Keratinocyte (primary cell): ENCODE data around the gene CD28. TPM values are rescaled to one million over a fixed set of nuclear protein-coding genes. Genes with fewer than 3 reads are reported as not detected.

ENCODE experiments used
- DNase-seq: peaks from one replicate; pipeline ENCODE4 v3.0.0-alpha.2; 2011; ENCODE audit warnings: low read depth, missing footprints, low spot score
- FAIRE-seq: peaks from 2 replicates; lab custom pipeline; 2011; peaks lifted over from hg19 to GRCh38; lab: Jason Lieb, UNC
- H2AFZ ChIP-seq: 2 replicates; pipeline ENCODE4 v1.6.0; 2012; ENCODE audit warnings: low read length, control low read depth, inconsistent platforms; ENCODE audit not compliant: control insufficient read depth
- H3K27ac ChIP-seq: 2 replicates; pipeline ENCODE4 v1.5.1; 2011; ENCODE audit warnings: low read length; ENCODE audit not compliant: control insufficient read depth, insufficient read depth
- H3K27me3 ChIP-seq: 3 replicates; pipeline ENCODE4 v1.6.0; 2011; ENCODE audit warnings: low read length; ENCODE audit not compliant: control insufficient read depth, insufficient read depth; ENCODE audit errors: extremely low read depth
- H3K36me3 ChIP-seq, 2 experiments: 2 replicates in 1 of 2; 3 replicates in 1 of 2; pipeline ENCODE4 v1.5.1; 2011; ENCODE audit warnings: low read length in 2 of 2, mild to moderate bottlenecking in 1 of 2; ENCODE audit not compliant: control insufficient read depth in 2 of 2, insufficient read depth in 2 of 2; ENCODE audit errors: extremely low read depth in 1 of 2
- H3K4me1 ChIP-seq: 3 replicates; pipeline ENCODE4 v1.5.1; 2011; ENCODE audit warnings: low read length; ENCODE audit not compliant: control insufficient read depth, insufficient read depth; ENCODE audit errors: extremely low read depth
- H3K4me2 ChIP-seq: 3 replicates; pipeline ENCODE4 v1.6.0; 2011; ENCODE audit warnings: low read depth, low read length; ENCODE audit not compliant: control insufficient read depth, insufficient read depth; ENCODE audit errors: extremely low read depth
- H3K4me3 ChIP-seq, 3 experiments: fragments of 200-600 bp in 1 of 3; sonication (generic) in 1 of 3; 2 replicates in 2 of 3; 3 replicates in 1 of 3; pipeline ENCODE4 v1.5.1; 2011 to 2016; ENCODE audit warnings: low read length in 3 of 3, mild to moderate bottlenecking in 3 of 3, control low read depth in 2 of 3, inconsistent platforms in 1 of 3, low read depth in 1 of 3, mixed read lengths in 1 of 3, mixed run types in 1 of 3, moderate library complexity in 1 of 3; ENCODE audit not compliant: control insufficient read depth in 2 of 3, insufficient read depth in 2 of 3; ENCODE audit errors: extremely low read depth in 1 of 3
- H3K79me2 ChIP-seq: 2 replicates; pipeline ENCODE4 v1.6.0; 2012; ENCODE audit warnings: low read length; ENCODE audit not compliant: control insufficient read depth, insufficient read depth
- H3K9ac ChIP-seq: 3 replicates; pipeline ENCODE4 v1.6.0; 2011; ENCODE audit warnings: low read length; ENCODE audit not compliant: control insufficient read depth, insufficient read depth; ENCODE audit errors: extremely low read depth
- H3K9me1 ChIP-seq: 3 replicates; pipeline ENCODE4 v1.6.0; 2011; ENCODE audit warnings: low read length; ENCODE audit not compliant: control insufficient read depth, insufficient read depth; ENCODE audit errors: extremely low read depth
- H3K9me3 ChIP-seq: 2 replicates; pipeline ENCODE4 v1.5.1; 2012; ENCODE audit warnings: low read depth, low read length; ENCODE audit not compliant: control insufficient read depth
- H4K20me1 ChIP-seq: 3 replicates; pipeline ENCODE4 v1.6.0; 2011; ENCODE audit warnings: low read length; ENCODE audit not compliant: control insufficient read depth, insufficient read depth; ENCODE audit errors: extremely low read depth
- EZH2 ChIP-seq: IDR thresholded peaks from one replicate; pipeline ENCODE4 v1.6.1; 2012; ENCODE audit warnings: inconsistent platforms, mild to moderate bottlenecking, low read length, moderate library complexity
- dilution Hi-C: fragments of 300-500 bp; cut with MboI; formaldehyde crosslinking; loops from one replicate; pipeline ENCODE4 v1.7.0; 2020; ENCODE audit warnings: low sequenced_read_pairs; ENCODE audit not compliant: extremely low pct_ligation_motif_present
- polyA plus RNA-seq, 5 experiments: library from polyadenylated mRNA; depleted of rRNA in 3 of 5; stranded (reverse) in 3 of 5; stranded (forward) in 1 of 5; unstranded in 1 of 5; fragments of >200 nt; gene quantifications; 1 replicate in 1 of 5; 2 replicates in 3 of 5; 3 replicates in 1 of 5; pipeline versions ENCODE4 v1.2.1 to v1.2.3, GENCODE V29; 2011 to 2012; ENCODE audit warnings: missing spikeins in 2 of 5, low read depth in 1 of 5, low replicate concordance in 1 of 5
- TF ChIP-seq, protein P1 (sequence below), 3 experiments: IDR thresholded peaks in 1 of 3; conservative IDR thresholded peaks in 1 of 3; optimal IDR thresholded peaks in 1 of 3; 2 replicates in 2 of 3; 3 replicates in 1 of 3; pipeline versions ENCODE3 to v1.5.1; 2011; ENCODE audit warnings: low read length in 3 of 3, mild to moderate bottlenecking in 3 of 3, moderate library complexity in 2 of 3, control low read depth in 1 of 3, inconsistent platforms in 1 of 3; ENCODE audit not compliant: insufficient read depth in 2 of 3; ENCODE audit errors: extremely low read depth in 1 of 3

Gene CD28
- polyA plus RNA-seq, 1 donor (not counting 4 experiments of a cell fraction or from before 2014, with no cell fraction given): 0.01 TPM

DNA sequence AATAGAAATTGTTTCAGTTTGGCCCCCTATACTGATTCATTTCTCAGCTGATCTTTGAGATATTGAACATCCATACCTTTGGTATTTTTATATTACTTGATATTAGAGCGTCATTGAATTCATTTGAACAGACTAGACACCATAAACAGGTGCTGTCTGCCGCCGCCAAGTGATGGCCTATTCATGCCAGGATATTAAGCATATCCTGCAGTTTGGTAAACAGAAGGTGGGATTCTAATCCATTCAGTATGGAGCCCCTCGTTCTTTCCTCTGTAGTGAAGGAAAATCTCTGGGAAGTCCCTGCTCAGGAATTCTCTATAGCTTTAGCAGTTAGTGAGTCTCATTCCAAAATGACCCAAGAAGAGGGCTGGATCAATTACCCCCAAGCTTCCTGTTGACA lies 23.0 kb upstream of the CD28 start:
- H2AFZ ChIP-seq: no peak overlapping the region
- peak overlapping the region; percentile 3 for H3K9ac ChIP-seq
- no peaks in the 10 kb centered on the region for H3K27me3 ChIP-seq
- H3K79me2 ChIP-seq: no peaks in the 10 kb centered on the region
- H3K27ac ChIP-seq: peak overlapping the region; percentile 72
- H3K4me3 ChIP-seq: no peak overlapping the region
- DNase-seq (no peak), FAIRE-seq (no peak)
- no peaks in the 10 kb centered on the region for H3K36me3 ChIP-seq
- no peaks in the 10 kb centered on the region for H4K20me1 ChIP-seq
- H3K4me2 ChIP-seq: no peak overlapping the region
- no peak for TF ChIP-seq EZH2
- TF ChIP-seq, protein P1, sequence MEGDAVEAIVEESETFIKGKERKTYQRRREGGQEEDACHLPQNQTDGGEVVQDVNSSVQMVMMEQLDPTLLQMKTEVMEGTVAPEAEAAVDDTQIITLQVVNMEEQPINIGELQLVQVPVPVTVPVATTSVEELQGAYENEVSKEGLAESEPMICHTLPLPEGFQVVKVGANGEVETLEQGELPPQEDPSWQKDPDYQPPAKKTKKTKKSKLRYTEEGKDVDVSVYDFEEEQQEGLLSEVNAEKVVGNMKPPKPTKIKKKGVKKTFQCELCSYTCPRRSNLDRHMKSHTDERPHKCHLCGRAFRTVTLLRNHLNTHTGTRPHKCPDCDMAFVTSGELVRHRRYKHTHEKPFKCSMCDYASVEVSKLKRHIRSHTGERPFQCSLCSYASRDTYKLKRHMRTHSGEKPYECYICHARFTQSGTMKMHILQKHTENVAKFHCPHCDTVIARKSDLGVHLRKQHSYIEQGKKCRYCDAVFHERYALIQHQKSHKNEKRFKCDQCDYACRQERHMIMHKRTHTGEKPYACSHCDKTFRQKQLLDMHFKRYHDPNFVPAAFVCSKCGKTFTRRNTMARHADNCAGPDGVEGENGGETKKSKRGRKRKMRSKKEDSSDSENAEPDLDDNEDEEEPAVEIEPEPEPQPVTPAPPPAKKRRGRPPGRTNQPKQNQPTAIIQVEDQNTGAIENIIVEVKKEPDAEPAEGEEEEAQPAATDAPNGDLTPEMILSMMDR (optimal IDR thresholded peaks at IDR 0.05 in 1 of 3, IDR thresholded peaks at IDR 0.05 in 1 of 3, conservative IDR thresholded peaks at IDR 0.05 in 1 of 3; ENCODE audit: extremely low read depth in 1 of 3, insufficient read depth in 2 of 3, low read length in 3 of 3): no peak
- peaks cover 64% of the 10 kb centered on the region for H3K4me1 ChIP-seq
- no peaks in the 10 kb centered on the region for H3K9me3 ChIP-seq
- dilution Hi-C loops: no loop called here
- H3K9me1 ChIP-seq: no peaks in the 10 kb centered on the region

DNA sequence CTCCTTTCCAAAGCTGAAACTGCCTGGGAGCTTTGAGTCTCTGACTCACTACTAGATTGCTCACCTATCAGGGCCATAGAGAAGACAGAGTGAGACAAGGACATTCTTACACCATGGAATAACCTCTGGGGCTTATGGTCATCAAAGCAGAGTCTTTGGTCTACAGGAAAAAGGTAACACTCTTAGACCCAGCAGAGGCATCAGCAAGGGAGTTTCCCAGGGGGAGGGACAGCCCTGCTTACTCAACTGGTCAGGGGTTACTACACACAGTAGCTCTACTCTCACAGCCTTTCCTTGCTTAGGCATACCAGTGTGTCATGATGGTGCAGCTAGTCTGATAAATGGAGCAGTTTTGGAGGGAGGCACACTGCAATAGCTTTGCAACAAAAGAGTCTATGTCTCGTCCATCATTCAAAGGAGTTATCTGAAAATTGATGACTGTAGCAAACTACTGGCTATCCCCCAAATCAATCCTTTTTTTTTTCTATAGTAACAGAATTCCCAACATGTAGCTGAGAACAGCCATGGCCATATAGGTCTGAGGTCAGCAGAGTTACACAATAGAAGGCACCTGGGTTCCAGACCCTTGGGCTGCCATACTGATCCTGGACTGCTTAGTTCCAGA lies 22.4 kb upstream of the CD28 start:
- Histone ChIP-seq H3K9me3 (no peaks in the 10 kb centered on the region), H2AFZ (no peak overlapping the region), H3K4me3 (no peak overlapping the region), H3K9me1 (no peaks in the 10 kb centered on the region), H3K4me2 (no peak overlapping the region), H4K20me1 (no peaks in the 10 kb centered on the region), H3K79me2 (no peaks in the 10 kb centered on the region), H3K27ac (peak overlapping the region; percentile 72), H3K27me3 (no peaks in the 10 kb centered on the region), H3K9ac (peak overlapping the region; percentile 3), H3K4me1 (peaks cover 64% of the 10 kb centered on the region), H3K36me3 (no peaks in the 10 kb centered on the region)
- dilution Hi-C loops: no loop called here
- FAIRE-seq (no peak), DNase-seq (peak; percentile 69)
- no peak for TF ChIP-seq EZH2
- TF ChIP-seq, protein P1 (optimal IDR thresholded peaks at IDR 0.05 in 1 of 3, IDR thresholded peaks at IDR 0.05 in 1 of 3, conservative IDR thresholded peaks at IDR 0.05 in 1 of 3; ENCODE audit: extremely low read depth in 1 of 3, insufficient read depth in 2 of 3, low read length in 3 of 3): no peak
